CD4-positive, alpha-beta T cell treated with Interleukin-15 for 1 hour (primary cell): Measurements from ENCODE around the gene DNAJC5.
A peak's percentile ranks its signal among the peaks of the same experiment; 100 is the strongest.
"Not testable (repeated sequence)": the region's sequence is repeated elsewhere in the genome, so short reads cannot be mapped to it uniquely, and the experiment has no call there.

ENCODE experiments used
- DNase-seq: peaks from one replicate; pipeline ENCODE4 v3.0.0-alpha.2; 2020

Gene DNAJC5

DNA sequence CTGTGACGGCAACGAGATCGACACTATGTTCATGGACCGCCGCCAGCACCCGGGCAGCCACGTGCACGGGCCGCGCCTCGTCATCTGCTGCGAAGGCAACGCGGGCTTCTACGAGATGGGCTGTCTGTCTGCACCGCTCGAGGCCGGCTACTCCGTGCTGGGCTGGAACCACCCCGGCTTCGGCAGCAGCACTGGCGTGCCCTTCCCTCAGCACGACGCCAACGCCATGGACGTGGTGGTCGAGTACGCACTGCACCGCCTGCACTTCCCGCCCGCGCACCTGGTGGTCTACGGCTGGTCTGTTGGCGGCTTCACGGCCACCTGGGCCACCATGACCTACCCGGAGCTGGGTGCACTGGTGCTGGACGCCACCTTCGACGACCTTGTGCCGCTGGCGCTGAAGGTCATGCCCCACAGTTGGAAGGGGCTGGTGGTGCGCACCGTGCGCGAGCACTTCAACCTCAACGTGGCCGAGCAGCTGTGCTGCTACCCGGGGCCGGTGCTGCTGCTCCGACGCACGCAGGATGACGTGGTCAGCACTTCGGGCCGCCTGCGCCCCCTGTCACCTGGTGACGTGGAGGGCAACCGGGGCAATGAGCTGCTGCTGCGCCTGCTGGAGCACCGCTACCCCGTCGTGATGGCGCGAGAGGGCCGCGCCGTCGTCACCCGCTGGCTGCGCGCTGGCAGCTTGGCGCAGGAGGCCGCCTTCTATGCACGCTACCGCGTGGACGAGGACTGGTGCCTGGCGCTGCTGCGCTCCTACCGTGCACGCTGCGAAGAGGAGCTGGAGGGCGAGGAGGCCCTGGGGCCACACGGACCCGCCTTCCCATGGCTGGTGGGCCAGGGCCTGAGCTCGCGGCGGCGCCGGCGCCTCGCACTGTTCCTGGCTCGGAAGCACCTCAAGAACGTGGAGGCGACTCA, 32.7 kb upstream of the DNAJC5 start:
- no peak for DNase-seq

DNA sequence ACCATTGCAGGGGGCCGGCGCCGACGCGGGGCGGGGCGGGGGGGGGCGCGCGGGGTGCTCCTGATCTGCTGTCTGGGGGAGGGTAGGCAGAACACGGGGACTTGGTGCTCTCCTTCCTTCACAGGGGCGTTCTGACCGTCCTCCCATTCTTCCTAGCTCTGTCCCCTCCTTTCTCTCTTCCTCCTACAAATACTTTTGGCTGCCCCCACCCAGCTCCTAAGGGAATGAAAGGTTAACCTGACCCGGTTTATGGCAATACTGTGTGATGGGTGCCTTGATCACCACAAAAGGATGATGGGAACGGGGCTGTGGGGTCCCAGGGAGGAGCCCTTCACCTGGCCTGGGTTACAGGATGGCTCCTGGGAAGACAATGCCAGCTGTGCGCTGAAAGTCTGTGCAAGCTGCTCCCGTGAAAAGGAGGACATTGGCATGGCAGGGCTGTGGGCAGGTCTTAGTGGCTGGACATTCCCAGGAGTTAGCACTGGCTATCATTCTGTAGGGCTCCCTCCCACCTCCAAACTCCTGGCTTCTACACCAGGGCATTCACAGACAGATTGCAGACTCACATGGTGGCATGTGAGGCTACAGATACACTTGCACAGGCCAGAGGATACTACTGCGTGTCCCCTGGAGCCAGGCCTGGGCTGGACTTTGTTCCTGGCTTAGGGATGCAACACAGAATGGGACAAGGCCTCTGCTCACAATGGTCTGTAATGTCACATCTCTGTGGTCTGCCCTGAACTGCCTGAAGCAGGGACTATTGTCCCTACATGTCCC, 31.7 kb upstream of the DNAJC5 start:
- no peak for DNase-seq

DNA sequence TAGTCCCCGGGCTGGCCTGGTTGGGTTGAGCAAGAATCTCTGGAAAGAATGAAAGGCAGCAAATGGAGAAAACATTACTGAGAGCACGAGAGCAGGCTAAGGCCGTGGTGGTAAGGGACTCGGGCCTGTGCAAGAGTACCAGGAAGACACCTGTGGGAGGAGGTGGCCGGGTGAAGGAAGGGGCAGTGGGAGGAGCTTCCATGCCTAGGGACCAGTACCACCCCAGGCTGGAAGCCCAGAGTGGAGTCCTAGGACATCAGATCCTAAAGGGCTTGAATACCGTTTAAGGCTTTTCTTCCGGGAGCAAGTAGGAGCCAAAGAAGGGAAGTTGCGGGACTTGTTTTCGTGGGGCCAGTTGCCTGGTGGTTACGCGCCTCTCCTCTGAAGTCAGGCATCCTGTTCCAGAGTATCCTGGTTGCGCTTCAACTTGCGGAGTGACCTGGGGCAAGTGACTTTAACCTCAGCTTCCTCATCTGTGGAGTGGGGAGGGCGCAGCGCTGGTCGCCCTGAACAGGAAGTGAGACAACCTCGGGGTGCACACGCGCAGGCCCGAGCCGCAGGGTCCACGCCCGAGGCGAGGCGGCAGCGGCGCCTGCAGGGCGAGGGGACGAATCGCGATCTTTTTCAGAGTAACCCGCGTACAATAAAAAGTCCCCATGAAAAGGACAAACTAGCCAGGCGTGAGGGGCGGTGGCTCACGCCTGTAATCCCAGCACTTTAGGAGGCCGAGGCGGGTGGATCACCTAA, 31.0 kb upstream of the DNAJC5 start:
- peak; percentile 91 for DNase-seq

DNA sequence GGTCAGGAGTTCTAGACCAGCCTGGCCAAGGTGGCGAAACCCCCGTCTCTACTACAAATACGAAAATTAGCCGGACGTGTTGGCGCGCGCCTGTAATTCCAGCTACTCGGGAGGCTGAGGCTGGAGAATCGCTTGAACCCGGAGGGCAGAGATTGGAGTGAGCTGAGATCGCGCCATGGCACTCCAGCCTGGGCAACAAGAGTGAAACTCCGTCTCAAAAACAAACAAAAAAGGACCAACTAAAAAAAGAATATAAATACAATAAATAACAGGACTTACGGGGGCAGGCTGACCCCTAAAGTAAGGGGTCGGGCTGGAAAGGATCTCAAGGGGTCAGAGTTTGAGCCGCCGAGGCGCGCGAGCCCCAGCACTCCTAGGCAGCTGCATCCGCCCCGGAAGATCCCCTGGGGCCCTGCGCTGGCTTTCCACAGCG, 30.4 kb upstream of the DNAJC5 start:
- no peak for DNase-seq

DNA sequence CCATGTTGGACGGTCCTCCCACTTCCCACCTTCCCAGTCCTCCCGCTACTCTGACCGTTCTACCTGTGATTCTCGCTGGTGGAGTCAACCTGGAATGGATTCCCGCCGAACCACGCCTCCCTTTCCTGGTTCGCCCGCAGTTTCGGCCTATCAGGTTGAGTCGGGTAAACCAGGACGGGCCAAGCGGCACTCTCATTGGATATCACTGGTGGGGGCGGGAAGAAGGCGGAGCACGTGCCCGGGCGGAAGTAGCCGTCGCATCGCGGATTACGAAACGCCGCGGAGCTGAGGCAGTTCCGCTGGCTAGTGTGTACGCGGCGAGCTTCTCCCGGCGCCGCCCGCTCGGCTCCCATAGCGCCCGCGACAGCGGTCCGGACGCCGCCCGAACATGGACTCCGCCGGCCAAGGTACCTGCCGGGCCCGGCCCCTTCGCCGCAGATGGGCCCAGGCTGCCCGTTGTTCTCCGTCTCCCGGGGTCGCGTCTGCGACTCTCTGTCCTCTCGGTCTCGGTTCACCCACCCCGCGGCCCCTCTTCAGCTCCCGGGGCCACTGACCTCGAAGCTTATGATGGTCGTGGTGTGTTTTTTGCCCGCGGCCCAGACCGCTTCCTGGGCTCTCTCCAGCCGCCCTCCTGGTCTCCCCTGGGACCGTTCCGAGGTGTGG, 29.8 kb upstream of the DNAJC5 start, which contains the start of gene TPD52L2:
TSS of gene TPD52L2 (plus strand) at position 293 of the 663 bp plus-strand sequence. CDS start at position 389, 96 bp downstream.
- peak; percentile 97 for DNase-seq

DNA sequence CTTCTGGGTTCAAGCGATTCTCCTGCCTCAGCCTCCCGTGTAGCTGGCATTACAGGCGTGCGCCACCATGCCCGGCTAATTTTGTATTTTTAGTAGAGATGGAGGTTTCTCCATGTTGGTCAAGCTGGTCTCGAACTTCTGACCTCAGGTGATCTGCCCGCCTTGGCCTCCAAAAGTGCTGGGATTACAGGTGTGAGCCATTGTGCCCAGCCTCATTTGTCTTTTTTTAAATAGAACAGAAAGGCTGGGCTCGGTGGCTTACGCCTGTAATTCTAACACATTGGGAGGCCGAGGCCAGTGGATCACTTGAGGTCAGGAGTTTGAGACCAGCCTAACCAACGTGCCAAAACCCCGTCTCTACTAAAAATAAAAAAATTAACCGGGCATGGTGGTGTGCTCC, 27.9 kb upstream of the DNAJC5 start:
- DNase-seq, result not testable (repeated sequence)

DNA sequence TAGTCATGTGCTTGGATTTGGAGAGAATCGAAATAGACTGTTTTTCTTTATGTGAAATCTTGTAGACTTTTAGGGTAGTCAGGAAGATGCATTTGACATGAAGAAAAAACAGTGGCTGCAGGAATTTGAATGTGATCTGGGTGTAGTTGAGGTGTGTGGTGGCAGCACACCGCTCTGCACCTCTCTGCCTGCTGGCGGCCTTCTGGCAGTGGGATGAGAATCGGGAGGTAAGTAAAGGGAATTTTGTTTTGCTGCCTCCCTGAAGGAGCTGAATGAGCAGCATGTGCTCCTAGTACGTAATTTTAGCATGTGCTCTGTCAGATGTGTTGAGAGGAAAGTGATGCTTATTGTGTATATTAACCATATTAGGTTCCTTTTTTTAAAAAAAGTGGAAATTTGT, 26.7 kb upstream of the DNAJC5 start:
- DNase-seq, result no peak

DNA sequence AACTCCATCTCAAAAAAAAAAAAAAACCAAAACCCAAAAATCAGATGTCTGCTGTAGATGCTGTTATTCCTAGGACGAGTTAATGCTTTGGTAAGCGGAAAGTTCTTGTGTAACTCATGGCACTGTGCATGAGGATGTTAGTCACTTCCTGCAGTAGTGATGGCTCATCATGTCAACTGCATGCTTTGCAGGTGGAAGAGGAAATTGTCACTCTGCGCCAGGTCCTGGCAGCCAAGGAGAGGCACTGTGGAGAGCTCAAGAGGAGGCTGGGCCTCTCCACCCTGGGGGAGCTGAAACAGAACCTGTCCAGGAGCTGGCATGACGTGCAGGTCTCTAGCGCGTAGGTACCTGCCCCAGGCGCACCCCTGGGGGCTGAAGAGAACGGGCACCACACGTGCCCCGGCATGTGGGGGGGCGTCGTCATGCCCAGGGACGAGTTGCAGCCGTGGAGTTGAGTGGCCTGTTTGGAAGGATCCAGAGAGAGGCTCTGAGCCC, 21.4 kb upstream of the DNAJC5 start:
- DNase-seq, result peak; percentile 77

DNA sequence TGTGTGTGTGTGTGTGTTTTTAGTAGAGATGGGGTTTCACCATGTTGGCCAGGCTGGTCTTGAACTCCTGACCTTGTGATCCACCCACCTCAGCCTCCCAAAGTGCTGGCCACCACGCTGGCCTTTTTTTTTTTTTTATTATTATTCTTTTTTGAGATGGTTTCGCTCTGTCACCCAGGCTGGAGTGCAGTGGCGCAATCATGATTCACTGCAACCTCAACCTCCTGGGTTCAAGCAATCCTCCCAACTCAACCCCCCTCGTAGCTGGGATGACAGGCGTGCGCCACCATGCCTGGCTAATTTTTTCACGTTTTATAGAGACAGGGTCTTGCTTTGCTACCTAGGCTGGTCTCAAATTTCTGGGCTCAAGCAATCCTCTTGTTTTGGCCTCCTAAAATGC, 20.7 kb upstream of the DNAJC5 start:
- DNase-seq, result peak; percentile 57

DNA sequence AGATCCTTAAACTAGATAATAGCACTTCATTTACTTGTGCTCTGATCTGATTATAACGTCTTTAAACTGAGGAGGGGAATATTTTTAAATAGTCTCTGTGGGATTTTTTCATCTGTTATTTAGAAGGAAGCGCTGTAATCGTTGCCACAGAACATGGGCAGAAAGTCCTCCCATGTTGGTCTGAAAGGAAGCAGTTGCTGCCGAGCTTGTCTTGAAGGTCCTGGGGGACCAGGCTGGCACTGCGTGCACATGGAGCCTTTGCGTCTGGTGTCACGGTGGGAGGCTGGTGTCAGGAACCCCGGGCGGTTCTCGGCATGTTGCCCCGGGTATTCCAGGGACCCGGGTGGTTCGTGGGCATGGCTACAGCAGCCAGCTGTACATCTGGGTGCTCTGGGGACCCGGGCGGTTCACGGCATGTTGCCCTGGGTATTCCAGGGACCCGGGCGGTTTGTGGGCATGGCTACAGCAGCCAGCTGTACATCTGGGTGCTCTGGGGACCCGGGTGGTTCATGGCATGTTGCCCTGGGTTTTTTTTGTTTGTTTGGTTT, 18.4 kb upstream of the DNAJC5 start:
- no peak for DNase-seq

DNA sequence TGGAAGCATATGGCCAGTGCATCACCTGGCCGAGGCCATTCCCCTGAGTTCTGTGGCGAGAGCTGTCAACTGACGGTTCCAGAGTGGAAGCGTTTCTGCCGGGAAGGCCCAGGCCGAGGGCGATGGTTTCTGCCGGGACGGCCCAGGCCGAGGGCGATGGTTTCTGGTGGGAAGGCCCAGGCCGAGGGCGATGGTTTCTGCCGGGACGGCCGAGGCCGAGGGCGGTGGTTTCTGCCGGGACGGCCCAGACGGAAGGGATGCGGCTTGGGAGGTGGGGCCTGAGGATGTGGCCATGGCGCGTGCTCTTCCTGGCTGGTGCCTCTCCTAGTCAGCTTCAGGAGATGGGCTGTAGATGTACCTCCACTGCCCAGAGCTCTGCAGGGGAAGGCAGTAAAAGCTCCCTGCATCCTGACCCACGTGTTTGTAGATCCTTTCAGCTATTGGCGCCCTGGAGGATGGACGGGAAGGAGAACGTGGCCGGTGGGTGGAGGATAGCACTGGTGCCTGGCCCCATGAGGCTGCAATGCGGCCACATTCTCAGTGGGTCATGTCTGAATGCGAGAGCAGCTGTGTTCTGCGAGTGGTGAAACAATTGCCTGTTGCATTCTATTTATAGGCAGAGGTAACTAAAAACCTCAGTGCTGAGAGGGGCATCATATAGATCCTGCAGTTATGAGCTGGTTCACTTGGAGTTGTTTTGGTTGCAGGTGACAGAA, 17.0 kb upstream of the DNAJC5 start:
- no peak for DNase-seq

DNA sequence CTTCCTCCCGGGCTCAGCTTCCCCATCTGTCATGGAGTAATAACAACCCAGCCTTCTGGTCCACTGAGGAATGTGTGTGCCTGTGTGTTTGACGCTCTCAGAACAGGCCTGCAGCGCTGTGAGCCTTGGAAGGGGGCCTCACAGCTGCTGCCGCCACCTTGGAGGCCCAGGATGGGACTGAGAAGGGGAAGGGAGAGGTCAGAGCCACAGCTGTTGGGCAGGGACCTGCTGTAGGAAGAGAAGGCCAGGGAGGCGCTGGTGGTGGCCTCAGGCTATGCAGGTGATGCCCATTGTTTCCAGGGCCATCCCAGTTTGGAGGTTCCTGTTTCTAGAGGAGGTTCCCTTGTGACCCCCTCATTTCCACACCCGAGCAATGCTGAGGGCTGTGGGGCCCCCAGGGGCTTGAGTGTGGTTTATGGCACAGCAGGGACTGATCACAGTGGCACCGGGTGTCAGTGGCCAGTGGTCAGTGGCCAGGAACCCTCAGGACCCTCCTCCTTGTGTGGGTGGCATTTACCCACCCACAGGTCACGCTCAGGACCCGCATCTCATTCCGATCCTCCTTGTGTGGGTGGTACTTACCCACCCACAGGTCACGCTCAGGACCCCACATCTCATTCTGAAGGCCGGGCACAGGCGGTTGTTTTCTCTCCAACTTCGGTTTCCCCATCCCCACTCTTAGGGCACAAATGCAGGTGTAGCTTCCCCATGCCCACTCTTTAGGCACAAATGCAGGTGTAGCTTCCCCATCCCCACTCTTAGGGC, 15.8 kb upstream of the DNAJC5 start:
- DNase-seq, result no peak

DNA sequence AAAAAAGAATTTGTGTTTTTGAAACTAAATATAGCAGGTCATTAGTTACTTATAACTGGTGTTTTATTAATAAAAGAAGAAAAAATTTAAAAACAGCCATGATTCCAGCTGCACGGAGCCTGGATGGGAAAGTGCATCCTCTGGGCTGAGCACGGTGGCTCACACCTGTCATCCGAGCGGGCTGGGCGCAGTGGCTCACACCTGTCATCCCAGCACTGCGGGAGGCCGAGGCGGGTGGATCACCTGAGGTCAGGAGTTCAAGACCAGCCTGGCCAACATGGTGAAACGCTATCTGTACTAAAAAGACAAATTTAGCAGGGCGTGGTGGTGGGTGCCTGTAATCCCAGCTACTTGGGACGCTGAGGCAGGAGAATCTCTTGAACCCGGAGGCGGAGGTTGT, 14.0 kb upstream of the DNAJC5 start:
- not testable (repeated sequence) for DNase-seq

DNA sequence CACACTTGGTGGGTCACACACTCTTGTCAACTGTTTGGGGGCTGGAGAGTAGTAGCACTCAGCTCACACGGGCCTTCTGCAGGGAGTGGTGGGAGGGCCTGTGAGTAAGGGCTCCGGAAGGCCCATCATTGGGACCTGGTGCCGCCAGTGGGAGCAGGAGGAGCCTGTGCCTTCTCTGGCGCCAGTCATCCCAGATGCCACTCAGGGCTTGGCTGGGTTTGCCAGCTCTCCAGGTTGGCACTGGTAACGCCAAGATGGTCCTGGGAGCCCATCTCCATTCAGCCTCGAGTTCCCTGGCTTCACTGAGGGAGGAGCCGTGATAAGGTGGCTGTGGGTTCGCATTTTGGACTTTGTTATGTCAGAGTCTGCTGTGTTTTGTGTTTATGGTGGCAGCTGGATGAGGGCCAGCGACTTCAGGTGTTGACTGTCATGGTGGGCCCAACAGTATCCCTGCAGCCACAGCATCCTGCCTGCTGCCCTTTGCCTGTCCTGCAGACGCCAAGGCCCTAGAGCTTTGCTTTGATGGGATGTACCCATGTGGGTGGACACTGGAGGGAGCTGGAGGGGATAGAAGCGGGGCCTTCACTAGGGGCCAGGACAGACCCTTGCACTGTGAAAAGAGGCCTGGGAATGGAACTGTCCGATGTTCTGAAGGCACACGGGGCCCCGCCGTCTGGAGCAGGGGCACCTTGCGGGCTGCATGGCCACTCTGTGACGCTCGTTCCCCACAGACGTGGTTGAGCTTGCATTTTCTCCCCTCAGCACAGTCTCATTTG, 13.3 kb upstream of the DNAJC5 start:
- no peak for DNase-seq

DNA sequence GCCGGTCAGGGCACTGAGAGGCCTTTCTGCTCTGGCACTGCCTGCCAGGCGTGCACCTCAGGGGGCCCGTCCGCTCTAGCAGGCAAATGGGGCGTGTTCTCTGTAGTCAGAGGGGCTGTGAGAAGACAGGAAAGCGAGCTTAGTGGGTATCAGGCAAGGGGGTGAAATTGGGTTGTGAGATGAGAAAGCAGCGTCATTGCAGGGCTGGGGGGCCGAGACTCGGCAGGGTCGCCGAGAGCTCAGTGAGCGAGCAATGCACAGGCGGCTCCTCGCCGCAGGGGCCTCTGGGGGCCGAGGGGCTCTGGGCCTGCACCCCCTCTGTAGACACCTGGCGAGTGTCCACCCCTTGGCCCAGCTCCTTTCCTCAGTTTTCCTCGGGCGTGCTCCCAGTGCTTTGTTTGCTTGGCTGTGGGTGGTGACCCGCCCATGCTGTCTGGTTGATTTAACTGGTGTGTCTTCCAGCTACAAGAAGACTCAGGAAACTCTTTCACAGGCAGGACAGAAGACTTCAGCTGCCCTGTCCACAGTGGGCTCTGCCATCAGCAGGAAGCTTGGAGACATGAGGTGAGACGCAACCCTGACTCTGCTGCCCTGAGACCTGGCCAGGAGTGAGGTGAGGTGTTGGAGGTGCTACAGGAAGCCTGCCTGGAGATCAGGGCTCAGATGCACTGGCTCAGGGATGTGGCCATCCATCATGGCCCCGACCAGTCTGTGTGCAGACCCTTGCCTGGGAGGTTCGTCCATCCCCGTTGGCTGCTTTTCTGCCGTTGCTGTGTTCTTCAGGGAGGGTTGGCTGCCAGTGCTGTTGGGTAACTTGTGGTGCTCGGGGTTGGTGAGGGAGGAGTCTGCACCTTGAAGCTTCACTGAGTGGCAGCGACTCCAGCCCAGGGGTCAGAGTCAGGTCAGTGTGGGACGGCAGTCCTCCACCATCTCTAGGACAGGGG, 12.4 kb upstream of the DNAJC5 start:
- no peak for DNase-seq

DNA sequence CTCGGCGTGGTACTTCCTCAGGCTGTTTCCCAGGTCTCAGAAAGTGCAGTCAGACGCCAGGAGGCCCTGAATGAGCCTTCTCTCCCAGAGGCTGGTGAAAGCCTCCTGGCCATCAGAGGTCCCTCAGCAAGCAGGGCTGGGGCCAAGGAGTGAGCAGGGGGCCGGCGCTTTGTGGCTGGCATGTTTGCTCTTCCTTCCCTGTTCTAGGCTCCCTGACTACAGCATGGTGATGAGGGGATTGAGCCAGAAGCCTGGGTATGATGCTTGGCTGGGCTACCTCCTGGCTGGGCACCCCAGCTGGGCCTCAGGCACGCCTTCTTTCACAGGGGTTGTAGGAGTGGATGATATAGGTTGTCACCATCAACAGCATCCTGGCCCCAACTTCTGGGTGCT, 11.7 kb upstream of the DNAJC5 start:
- no peak for DNase-seq

DNA sequence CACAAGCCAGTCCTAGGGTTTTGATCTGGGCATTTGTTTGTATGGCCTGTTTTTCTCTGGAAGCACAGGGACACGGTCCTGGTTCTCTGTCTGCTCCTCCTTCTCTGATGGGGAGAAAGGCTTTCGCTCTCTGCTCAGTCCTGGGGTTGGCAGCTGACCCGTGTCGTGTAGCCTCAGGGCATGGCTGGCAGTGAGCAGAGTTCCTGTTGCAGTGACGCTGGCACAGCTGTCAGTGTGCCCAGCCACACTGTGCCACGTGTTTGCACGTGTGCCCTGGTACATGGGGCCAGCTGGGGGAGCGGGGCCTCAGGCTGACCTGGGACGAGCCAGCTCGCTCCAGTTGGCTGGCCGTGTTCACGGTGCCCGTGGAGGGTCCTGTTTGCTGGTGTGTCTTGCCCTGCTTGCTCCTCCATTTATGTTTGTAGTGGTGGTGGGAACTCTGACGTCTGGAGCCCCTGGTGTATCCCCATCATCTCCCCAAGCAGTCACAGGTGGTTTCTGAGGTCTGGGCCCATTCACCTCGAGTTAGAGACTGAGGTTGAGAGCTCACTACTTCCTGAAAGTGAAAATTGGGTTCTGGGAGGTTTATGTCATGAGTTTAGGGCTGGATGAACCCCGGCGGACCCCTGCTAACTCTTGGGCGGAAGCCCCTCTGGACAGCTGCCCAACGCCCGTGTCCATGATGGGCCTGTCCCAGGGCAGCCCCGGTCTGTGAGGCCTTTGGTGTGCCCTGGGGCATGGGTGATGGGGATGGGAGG, 10.2 kb upstream of the DNAJC5 start:
- DNase-seq, result no peak
